ENCODE data around the gene KCNIP1.

GRCh38 chr5:170510559-170510958, 6.7 kb downstream of the KCNIP1 start:
- TF ChIP-seq, protein P1, sequence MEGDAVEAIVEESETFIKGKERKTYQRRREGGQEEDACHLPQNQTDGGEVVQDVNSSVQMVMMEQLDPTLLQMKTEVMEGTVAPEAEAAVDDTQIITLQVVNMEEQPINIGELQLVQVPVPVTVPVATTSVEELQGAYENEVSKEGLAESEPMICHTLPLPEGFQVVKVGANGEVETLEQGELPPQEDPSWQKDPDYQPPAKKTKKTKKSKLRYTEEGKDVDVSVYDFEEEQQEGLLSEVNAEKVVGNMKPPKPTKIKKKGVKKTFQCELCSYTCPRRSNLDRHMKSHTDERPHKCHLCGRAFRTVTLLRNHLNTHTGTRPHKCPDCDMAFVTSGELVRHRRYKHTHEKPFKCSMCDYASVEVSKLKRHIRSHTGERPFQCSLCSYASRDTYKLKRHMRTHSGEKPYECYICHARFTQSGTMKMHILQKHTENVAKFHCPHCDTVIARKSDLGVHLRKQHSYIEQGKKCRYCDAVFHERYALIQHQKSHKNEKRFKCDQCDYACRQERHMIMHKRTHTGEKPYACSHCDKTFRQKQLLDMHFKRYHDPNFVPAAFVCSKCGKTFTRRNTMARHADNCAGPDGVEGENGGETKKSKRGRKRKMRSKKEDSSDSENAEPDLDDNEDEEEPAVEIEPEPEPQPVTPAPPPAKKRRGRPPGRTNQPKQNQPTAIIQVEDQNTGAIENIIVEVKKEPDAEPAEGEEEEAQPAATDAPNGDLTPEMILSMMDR (IDR thresholded peaks at IDR 0.05), result no peak
- TF ChIP-seq POLR2A (IDR thresholded peaks at IDR 0.05), result no peak

Data from esophagus squamous epithelium (tissue), 4 donors.